SK-N-MC (cell line): ENCODE data around the gene FNDC3B.

Experiments used
- EZH2 ChIP-seq: fragments of 200-600 bp; sonication (generic); IDR thresholded peaks from one replicate; pipeline ENCODE4 v1.6.1; 2017; ENCODE audit warnings: antibody characterized with exemption
- POLR2AphosphoS5 ChIP-seq: IDR thresholded peaks from 2 replicates; pipeline ENCODE4 v1.6.1; 2012; ENCODE audit warnings: mild to moderate bottlenecking, low read depth, low read length, borderline replicate concordance

DNA sequence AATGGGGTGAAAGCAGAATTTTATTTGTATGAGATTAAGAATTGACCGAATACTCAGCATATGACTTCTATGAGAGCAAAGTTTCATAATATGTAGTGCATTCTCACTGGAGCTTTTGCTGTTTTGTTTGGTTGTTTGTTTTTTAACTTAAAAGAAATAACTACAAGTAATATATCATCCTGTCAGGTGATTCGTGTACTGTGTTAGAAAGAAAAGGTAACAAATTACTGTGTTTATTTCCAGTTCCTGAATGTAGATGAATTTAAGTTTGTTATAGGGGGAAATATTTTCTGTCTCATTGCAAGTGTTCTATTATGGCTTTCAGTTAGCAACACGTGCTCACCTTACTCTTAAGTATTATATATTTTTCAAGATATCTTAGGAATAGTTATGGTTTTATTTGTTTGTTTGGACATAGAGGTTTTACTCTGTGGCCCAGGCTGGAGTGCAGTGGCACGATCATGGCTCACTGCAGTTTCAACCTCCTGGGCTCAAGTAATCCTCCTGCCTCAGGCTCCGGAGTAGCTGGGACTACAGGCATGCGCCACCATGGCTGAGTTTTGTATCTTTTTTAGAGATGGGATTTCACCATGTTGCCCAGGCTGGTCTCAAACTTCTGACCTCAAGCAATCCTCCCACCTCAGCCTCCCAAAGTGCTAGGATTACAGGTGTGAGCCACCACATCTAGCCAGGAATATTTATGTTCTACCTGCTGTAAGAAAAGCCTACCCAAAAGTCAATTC, 125.4 kb downstream of the FNDC3B start:
- TF ChIP-seq POLR2AphosphoS5 (no peak), EZH2 (no peak)
